Ishikawa (cell line): Measurements from ENCODE around the gene SLIT3.

Source experiments
- CEBPB ChIP-seq: IDR thresholded peaks from 2 replicates; pipeline ENCODE4 v1.6.1; 2012
- CREB1 ChIP-seq: IDR thresholded peaks from 2 replicates; pipeline ENCODE4 v1.6.1; 2012; ENCODE audit warnings: low read depth
- EGR1 ChIP-seq: IDR thresholded peaks from 2 replicates; pipeline ENCODE4 v1.6.1; 2012
- EP300 ChIP-seq: IDR thresholded peaks from 2 replicates; pipeline ENCODE4 v1.6.1; 2012; ENCODE audit warnings: borderline replicate concordance
- FOXM1 ChIP-seq: IDR thresholded peaks from 2 replicates; pipeline ENCODE4 v1.6.1; 2012; ENCODE audit warnings: low read depth, borderline replicate concordance
- MAX ChIP-seq: IDR thresholded peaks from 2 replicates; pipeline ENCODE4 v1.6.1; 2012
- RAD21 ChIP-seq: IDR thresholded peaks from 2 replicates; pipeline ENCODE4 v1.6.1; 2012; ENCODE audit warnings: low read depth
- TAF1 ChIP-seq: IDR thresholded peaks from 2 replicates; pipeline ENCODE4 v1.6.1; 2012; ENCODE audit warnings: low read depth, mild to moderate bottlenecking
- TCF12 ChIP-seq: IDR thresholded peaks from 2 replicates; pipeline ENCODE4 v1.6.1; 2012; ENCODE audit warnings: low read depth
- TEAD4 ChIP-seq: IDR thresholded peaks from 2 replicates; pipeline ENCODE4 v1.6.1; 2012
- YY1 ChIP-seq: IDR thresholded peaks from 2 replicates; pipeline ENCODE4 v1.6.1; 2012; ENCODE audit warnings: low read depth
- ZBTB7A ChIP-seq: IDR thresholded peaks from 2 replicates; pipeline ENCODE4 v1.6.1; 2012; ENCODE audit warnings: low read depth
- TF ChIP-seq, protein P1 (sequence below): IDR thresholded peaks from 2 replicates; pipeline ENCODE4 v1.6.1; 2012
- TF ChIP-seq, protein P2 (sequence below): IDR thresholded peaks from 2 replicates; pipeline ENCODE4 v1.6.1; 2012; ENCODE audit warnings: low read depth, mild to moderate bottlenecking

DNA sequence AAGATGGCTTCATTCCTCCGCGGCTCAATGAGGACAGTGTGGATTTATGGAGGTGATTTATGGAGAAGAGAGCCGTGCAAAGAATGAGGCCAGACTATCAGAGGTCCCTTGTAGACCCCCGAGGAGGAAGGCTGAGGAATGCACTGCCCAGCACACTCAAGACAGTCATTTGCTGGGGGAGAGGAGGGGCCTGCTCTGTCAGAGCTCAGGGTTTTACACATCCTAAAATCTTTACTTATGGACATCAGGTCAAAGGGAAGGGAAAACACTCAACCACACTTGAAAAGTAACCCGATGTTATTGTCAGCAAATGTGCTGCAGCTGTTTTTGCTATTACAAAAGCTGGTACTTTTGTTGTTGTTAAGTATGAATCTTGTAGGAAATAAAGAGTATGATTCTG lies 289.5 kb downstream of the SLIT3 start:
- TF ChIP-seq TEAD4: no peak
- TF ChIP-seq TCF12: no peak
- TF ChIP-seq, protein P1, sequence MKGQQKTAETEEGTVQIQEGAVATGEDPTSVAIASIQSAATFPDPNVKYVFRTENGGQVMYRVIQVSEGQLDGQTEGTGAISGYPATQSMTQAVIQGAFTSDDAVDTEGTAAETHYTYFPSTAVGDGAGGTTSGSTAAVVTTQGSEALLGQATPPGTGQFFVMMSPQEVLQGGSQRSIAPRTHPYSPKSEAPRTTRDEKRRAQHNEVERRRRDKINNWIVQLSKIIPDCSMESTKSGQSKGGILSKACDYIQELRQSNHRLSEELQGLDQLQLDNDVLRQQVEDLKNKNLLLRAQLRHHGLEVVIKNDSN: no peak
- no peak for TF ChIP-seq MAX
- TF ChIP-seq ZBTB7A: no peak
- TF ChIP-seq FOXM1: no peak
- TF ChIP-seq YY1: no peak
- TF ChIP-seq, protein P2, sequence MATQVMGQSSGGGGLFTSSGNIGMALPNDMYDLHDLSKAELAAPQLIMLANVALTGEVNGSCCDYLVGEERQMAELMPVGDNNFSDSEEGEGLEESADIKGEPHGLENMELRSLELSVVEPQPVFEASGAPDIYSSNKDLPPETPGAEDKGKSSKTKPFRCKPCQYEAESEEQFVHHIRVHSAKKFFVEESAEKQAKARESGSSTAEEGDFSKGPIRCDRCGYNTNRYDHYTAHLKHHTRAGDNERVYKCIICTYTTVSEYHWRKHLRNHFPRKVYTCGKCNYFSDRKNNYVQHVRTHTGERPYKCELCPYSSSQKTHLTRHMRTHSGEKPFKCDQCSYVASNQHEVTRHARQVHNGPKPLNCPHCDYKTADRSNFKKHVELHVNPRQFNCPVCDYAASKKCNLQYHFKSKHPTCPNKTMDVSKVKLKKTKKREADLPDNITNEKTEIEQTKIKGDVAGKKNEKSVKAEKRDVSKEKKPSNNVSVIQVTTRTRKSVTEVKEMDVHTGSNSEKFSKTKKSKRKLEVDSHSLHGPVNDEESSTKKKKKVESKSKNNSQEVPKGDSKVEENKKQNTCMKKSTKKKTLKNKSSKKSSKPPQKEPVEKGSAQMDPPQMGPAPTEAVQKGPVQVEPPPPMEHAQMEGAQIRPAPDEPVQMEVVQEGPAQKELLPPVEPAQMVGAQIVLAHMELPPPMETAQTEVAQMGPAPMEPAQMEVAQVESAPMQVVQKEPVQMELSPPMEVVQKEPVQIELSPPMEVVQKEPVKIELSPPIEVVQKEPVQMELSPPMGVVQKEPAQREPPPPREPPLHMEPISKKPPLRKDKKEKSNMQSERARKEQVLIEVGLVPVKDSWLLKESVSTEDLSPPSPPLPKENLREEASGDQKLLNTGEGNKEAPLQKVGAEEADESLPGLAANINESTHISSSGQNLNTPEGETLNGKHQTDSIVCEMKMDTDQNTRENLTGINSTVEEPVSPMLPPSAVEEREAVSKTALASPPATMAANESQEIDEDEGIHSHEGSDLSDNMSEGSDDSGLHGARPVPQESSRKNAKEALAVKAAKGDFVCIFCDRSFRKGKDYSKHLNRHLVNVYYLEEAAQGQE: no peak
- TF ChIP-seq CREB1: no peak
- no peak for TF ChIP-seq TAF1
- TF ChIP-seq EGR1: no peak
- TF ChIP-seq EP300: no peak
- no peak for TF ChIP-seq CEBPB
- no peak for TF ChIP-seq RAD21
